KMS-11 (cell line): ENCODE measurements around the gene STAG3.

Source experiments
- H2AFZ ChIP-seq: fragments of 200-600 bp; sonication (generic); 2 replicates; pipeline ENCODE4 v1.6.1; 2016; ENCODE audit warnings: antibody characterized with exemption, mixed run types, low read depth
- H3K27ac ChIP-seq: fragments of 200-600 bp; sonication (generic); 2 replicates; pipeline ENCODE4 v1.6.1; 2016; ENCODE audit warnings: mild to moderate bottlenecking, mixed run types
- H3K27me3 ChIP-seq: fragments of 200-600 bp; sonication (generic); 2 replicates; pipeline ENCODE4 v1.6.1; 2017; ENCODE audit warnings: mild to moderate bottlenecking, low read depth, mixed run types, moderate library complexity; ENCODE audit not compliant: insufficient read depth
- H3K36me3 ChIP-seq: fragments of 200-600 bp; sonication (generic); 2 replicates; pipeline ENCODE4 v1.6.1; 2017; ENCODE audit warnings: mild to moderate bottlenecking, mixed run types; ENCODE audit not compliant: insufficient read depth
- H3K4me1 ChIP-seq: fragments of 200-600 bp; sonication (generic); 2 replicates; pipeline ENCODE4 v1.6.1; 2016; ENCODE audit warnings: mild to moderate bottlenecking, low read depth, mixed run types; ENCODE audit not compliant: poor library complexity, severe bottlenecking
- H3K4me2 ChIP-seq: fragments of 200-600 bp; sonication (generic); 2 replicates; pipeline ENCODE4 v1.7.0; 2016; ENCODE audit warnings: mild to moderate bottlenecking, mixed run types
- H3K4me3 ChIP-seq: fragments of 200-600 bp; sonication (generic); IDR thresholded peaks from 2 replicates; pipeline ENCODE4 v1.6.1; 2017; ENCODE audit warnings: low read depth, low read length, mixed read lengths; ENCODE audit not compliant: insufficient read depth
- H3K79me2 ChIP-seq: fragments of 200-600 bp; sonication (generic); 2 replicates; pipeline ENCODE4 v1.6.1; 2016; ENCODE audit warnings: low read depth, mixed run types; ENCODE audit not compliant: insufficient read depth
- H3K9ac ChIP-seq: fragments of 200-600 bp; sonication (generic); 2 replicates; pipeline ENCODE4 v1.6.1; 2016; ENCODE audit warnings: mild to moderate bottlenecking, mixed run types
- H4K20me1 ChIP-seq: fragments of 200-600 bp; sonication (generic); 2 replicates; pipeline ENCODE4 v1.6.1; 2016; ENCODE audit warnings: mild to moderate bottlenecking, mixed run types; ENCODE audit not compliant: insufficient read depth
- CTCF ChIP-seq: fragments of 200-600 bp; sonication (generic); conservative IDR thresholded peaks from 2 replicates; pipeline ENCODE4 v1.6.1; 2017; ENCODE audit warnings: low read depth, mild to moderate bottlenecking, antibody characterized with exemption, low read length, moderate library complexity, mixed read lengths

The STAG3 gene

GRCh38 chr7:100171840-100172239 lies 5.9 kb upstream of the STAG3 start:
- no peak overlapping the region for H3K4me3 ChIP-seq
- H3K36me3 ChIP-seq, result no peaks in the 10 kb centered on the region
- TF ChIP-seq CTCF, result no peak
- peaks cover 7% of the 10 kb centered on the region for H3K4me1 ChIP-seq
- H3K27me3 ChIP-seq, result peaks cover 87% of the 10 kb centered on the region
- no peak overlapping the region for H3K9ac ChIP-seq
- no peaks in the 10 kb centered on the region for H3K79me2 ChIP-seq
- H3K4me2 ChIP-seq, result no peak overlapping the region
- no peaks in the 10 kb centered on the region for H4K20me1 ChIP-seq
- no peak overlapping the region for H3K27ac ChIP-seq
- H2AFZ ChIP-seq, result no peak overlapping the region

GRCh38 chr7:100173806-100174495 lies 3.8 kb upstream of the STAG3 start:
- H3K27ac ChIP-seq, result no peak overlapping the region
- H3K79me2 ChIP-seq, result no peaks in the 10 kb centered on the region
- H3K9ac ChIP-seq, result no peak overlapping the region
- no peaks in the 10 kb centered on the region for H4K20me1 ChIP-seq
- no peak for TF ChIP-seq CTCF
- no peak overlapping the region for H3K4me2 ChIP-seq
- H2AFZ ChIP-seq, result no peak overlapping the region
- H3K36me3 ChIP-seq, result no peaks in the 10 kb centered on the region
- peaks cover 3% of the 10 kb centered on the region for H3K4me1 ChIP-seq
- peaks cover 69% of the 10 kb centered on the region for H3K27me3 ChIP-seq
- H3K4me3 ChIP-seq, result no peak overlapping the region

- no peak overlapping the region for H2AFZ ChIP-seq
- no peaks in the 10 kb centered on the region for H3K36me3 ChIP-seq
- no peaks in the 10 kb centered on the region for H4K20me1 ChIP-seq
- H3K79me2 ChIP-seq, result no peaks in the 10 kb centered on the region
- no peak overlapping the region for H3K27ac ChIP-seq
- H3K4me1 ChIP-seq, result peaks cover 3% of the 10 kb centered on the region
- peaks cover 64% of the 10 kb centered on the region for H3K27me3 ChIP-seq
- no peak for TF ChIP-seq CTCF
- H3K4me2 ChIP-seq, result no peak overlapping the region
- H3K4me3 ChIP-seq, result no peak overlapping the region
- H3K9ac ChIP-seq, result no peak overlapping the region
Measured at GRCh38 chr7:100174582-100174981, 3.1 kb upstream of the STAG3 start.

DNA sequence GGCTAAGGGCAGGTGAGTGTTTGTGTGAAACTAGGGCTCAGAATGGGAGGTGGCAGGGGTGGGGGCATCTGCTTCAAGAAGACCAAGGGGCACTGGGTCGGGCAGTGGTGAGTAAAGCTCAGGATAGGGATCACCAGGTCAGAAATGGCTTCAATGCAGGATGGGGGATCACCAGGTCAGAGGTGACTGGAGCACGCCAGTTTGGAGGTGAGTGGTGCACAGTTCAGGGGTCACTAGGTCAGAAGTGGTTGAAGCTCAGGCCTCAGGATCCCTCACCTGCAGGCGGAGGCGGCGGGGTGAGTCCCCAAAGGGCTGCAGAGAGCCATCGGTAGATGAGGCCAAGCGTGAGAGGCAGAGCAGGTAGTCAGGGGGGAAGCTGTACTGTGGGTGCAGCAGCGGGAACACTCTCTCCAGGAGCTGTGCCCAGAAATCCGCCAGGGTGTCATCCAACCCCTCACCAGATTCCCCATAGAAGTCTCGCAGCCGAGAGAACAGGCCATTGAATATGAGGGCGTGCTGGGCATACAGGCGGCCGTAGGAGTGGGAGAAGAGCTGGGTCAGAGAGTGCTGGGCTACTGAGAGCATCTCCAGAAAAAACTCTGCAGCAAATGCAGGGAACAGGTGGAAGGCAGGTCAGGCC lies 2.3 kb upstream of the STAG3 start:
- H3K36me3 ChIP-seq, result no peaks in the 10 kb centered on the region
- no peak for TF ChIP-seq CTCF
- peaks cover 57% of the 10 kb centered on the region for H3K27me3 ChIP-seq
- peaks cover 3% of the 10 kb centered on the region for H3K4me1 ChIP-seq
- H3K27ac ChIP-seq, result no peak overlapping the region
- H4K20me1 ChIP-seq, result no peaks in the 10 kb centered on the region
- no peak overlapping the region for H2AFZ ChIP-seq
- H3K9ac ChIP-seq, result no peak overlapping the region
- H3K4me3 ChIP-seq, result no peak overlapping the region
- no peak overlapping the region for H3K4me2 ChIP-seq
- no peaks in the 10 kb centered on the region for H3K79me2 ChIP-seq
